ENCODE measurements around the gene TENM3. TPM values are rescaled to one million over a fixed set of nuclear protein-coding genes. Genes with fewer than 3 reads are reported as not detected.

Gene TENM3
- total RNA-seq, 1 experiment from 2014 or later = 54.1 TPM

- no peak for DNase-seq (ENCODE audit: low read depth)
These were observed 151.0 kb downstream of the TENM3 start for GRCh38 chr4:182394181-182394580.

- DNase-seq (ENCODE audit: low read depth) = no peak
These were observed 156.9 kb downstream of the TENM3 start for GRCh38 chr4:182400081-182400480.

DNA sequence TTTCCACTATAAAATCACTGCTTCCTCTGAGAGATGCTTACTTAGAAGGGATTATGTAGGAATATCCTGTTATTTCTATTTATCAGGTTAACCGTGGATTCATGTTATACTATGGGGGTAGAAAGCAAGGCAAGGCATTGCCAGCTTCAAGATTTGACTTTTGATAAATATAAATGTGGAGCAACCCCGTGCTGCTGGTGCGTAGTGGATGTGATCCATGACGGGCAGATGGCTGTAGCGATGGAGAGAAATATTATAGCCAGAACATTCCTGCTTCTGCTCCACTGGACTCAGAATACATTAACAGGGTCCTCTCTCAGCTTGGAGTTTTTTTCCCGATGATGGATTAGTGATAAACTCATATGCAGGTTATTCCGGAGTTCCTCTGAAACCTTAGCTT, 157.6 kb downstream of the TENM3 start:
- DNase-seq (ENCODE audit: low read depth) = no peak

DNA sequence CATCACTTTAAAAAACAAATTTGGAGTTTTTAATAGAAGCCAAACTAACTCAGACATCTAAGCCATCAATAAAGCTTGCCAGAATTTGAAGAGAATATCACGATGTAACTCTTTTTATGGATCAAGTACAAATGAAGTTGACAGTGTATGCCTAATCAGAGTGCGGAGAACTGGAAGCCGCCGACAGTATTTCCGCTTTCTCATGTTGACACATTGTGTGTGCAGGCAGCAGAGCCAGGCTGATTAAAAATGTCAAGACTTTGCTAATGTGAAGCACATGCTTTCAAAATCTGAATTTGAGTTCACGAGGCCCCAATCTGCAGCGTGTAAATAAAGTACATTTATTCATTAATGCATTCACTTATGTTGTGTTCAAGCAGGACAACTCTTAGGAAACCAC, 161.2 kb downstream of the TENM3 start:
- DNase-seq (ENCODE audit: low read depth) = no peak

DNA sequence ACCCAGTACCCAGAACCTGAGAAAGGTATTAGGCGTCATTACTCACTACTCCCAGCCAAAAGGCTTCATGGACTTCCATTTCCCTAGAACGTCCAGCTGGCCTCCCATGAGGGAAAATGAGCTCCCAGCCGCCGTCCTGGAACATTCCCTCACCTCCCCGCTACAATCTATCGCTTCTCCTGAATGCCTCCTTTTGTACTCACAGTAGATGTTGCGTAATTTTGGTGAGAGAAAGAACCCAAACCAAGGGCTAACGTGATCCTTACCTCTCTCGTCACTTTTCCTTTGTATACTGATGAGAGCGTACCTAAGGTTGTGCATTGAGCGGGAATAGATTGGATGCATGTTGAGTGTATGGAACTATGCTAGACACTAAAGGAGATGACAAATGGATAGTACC, 161.9 kb downstream of the TENM3 start:
- DNase-seq (ENCODE audit: low read depth) = no peak

- DNase-seq (ENCODE audit: low read depth) = no peak
These were observed 166.1 kb downstream of the TENM3 start for GRCh38 chr4:182409271-182409670.

GRCh38 chr4:182411391-182411790, 168.2 kb downstream of the TENM3 start:
- no peak for DNase-seq (ENCODE audit: low read depth)

DNA sequence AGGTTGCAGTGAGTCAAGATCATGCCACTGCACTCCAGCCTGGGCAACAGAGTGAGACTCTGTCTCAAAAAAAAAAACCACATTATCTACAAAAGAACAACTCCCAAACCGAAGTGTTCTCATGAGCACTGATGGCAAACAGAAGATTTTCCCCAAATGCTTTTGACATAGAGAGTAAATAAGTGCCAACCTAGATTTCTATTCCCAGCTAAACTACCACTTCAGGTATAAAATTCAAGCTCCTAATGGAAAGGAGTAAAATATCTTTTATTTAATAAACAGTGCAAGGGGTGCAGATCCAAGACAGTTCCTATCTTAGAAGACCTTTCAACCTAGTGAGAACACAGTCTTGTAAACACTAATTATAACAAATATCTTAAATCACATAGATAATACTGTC, 170.3 kb downstream of the TENM3 start:
- no peak for DNase-seq (ENCODE audit: low read depth)

- DNase-seq (ENCODE audit: low read depth) = no peak
These were observed 171.9 kb downstream of the TENM3 start for GRCh38 chr4:182415116-182415515.

- no peak for DNase-seq (ENCODE audit: low read depth)
These were observed 172.9 kb downstream of the TENM3 start for GRCh38 chr4:182416067-182416466.

- no peak for DNase-seq (ENCODE audit: low read depth)
These were observed 175.0 kb downstream of the TENM3 start for GRCh38 chr4:182418054-182418734.

- DNase-seq (ENCODE audit: low read depth) = no peak
These were observed 177.0 kb downstream of the TENM3 start for GRCh38 chr4:182420189-182420588.

DNA sequence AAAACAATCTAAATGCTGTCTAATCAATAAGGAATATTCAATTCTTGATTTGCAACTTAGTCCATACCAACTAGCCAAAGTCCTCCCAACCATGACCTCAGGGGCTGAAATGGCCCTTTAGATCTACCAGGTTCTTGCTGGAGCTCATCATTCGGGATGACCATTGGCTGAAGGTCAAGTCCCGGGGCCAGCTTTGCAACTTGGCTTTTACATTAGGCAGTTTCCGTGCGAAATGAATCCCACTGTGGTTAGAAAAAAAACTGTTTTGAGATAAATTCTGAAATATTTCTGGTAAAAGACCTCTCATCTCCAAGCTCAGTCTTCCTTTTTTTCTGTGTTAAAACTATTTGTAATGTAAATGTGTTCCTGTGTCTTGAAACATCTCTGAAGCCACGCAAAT, 178.6 kb downstream of the TENM3 start:
- no peak for DNase-seq (ENCODE audit: low read depth)

GRCh38 chr4:182425302-182425701, 182.1 kb downstream of the TENM3 start:
- no peak for DNase-seq (ENCODE audit: low read depth)

DNA sequence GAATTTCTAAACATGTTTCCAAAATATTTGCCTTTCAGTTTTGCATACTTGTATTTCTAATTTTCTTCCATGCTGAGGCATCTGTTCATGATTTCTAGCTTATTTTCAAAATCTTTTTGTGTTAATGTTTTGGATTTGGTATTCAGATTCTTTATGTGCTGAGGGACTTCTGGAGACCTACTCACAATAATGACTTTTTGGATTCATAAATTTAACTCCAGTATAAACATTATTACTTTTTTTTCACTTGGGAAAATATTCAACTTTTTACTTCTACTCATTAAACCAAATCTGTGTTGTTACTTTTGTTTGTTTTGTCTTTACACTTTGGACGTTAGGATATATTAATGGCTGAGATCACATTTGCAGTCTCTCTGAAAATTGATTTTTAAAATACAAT, 183.7 kb downstream of the TENM3 start:
- DNase-seq (ENCODE audit: low read depth) = no peak

DNA sequence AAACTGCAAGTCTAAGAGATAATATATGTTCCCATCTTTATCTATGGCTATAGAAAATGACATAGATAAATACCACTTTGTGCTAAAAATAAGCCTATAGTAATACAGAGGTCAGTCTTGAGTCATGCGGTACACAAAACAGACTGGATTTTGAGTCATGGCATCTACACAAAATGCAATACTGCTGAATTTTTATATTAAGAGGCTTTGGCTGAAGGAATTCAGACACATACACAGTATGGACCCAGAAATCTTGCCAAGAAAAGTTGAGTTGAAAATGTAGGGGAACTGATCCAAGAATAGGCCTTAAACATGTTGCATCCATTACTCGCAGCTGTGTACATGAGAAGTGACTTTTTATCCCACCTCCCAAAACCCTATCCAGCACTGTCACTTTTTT, 184.4 kb downstream of the TENM3 start:
- no peak for DNase-seq (ENCODE audit: low read depth)

DNA sequence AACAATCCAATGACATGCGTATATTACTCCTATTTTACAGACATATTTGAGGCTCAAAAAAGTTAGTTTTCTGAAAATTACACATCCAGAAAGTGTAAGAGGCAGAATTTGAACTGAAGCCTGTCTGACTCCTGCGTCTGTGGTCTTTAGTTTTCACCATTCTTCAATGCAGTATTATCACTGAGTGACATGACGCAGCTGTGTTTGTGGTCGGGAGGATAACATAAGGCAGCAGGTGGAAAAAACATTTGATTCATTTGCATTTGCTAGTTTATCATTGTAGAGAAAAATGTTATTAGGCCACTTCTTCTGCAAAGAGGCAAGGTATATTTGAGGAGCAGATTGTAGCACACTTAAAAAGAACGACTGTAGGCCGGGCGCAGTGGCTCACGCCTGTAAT, 186.7 kb downstream of the TENM3 start:
- DNase-seq (ENCODE audit: low read depth) = no peak

DNA sequence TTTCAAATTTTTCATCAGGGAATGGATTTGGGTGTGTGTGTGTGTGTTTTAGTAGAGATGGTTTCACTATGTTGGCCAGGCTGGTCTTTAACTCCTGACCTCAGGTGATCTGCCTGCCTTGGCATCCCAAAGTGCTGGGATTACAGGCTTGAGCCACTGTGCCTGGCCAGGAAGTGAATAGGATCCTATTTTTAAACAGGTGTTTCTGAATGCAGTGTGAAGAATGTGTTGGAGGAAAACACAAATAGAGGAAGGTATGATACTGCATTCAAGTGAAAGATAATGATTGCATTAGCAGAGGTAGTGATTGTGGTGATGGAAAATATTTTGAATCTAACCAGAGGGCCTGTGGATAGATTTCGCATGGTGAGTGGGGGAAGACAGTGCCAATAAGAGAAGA, 189.6 kb downstream of the TENM3 start:
- no peak for DNase-seq (ENCODE audit: low read depth)

DNA sequence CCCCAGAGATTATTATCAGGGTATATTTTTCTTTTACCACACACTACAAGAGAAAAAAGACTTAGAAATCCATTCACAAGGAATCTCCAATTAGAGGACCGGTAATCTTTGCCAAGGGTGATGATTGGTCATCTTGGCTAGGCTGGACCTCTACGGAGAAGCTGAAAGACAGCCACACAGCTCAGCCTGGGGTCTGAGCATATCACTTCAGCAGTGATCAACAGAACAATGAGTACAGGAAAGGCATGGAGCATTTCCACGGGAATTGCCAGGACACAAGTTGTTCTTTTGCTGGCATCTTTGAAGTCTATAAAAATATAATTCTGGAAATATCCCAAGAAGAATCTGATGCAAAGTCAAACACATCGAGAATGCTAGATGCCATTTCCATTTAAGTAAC, 191.5 kb downstream of the TENM3 start:
- DNase-seq (ENCODE audit: low read depth) = no peak

GRCh38 chr4:182435401-182435800, 192.2 kb downstream of the TENM3 start:
- no peak for DNase-seq (ENCODE audit: low read depth)

DNA sequence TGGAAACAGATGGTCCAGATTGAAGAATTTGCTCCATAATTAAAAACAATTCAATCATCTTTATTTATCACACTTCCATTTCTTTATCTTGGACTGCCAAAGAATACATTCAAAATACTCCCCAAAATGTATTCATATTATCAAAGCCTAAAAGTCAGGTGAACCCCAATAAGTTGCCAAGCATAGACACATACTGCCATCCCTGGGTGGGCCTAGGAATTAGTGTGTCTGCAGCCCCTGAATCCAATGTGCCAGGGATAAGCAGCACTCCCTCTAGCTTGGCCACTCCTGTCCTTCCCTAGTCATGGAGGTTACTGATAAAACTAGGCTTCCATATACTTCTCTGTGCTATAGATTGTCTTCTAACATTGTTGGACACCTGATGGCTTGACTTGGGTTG, 199.9 kb downstream of the TENM3 start:
- DNase-seq (ENCODE audit: low read depth) = no peak

GRCh38 chr4:182447767-182448280, 204.6 kb downstream of the TENM3 start:
- DNase-seq (ENCODE audit: low read depth) = no peak

- DNase-seq (ENCODE audit: low read depth) = peak; percentile 88
These were observed 205.3 kb downstream of the TENM3 start for GRCh38 chr4:182448281-182449151.

Data from HT1080 (cell line).